AG09319 (cell line): ENCODE results near the gene ASB13.

Experiments
- DNase-seq: peaks from one replicate; pipeline ENCODE4 v3.0.0-alpha.2; 2010; ENCODE audit warnings: low read depth; ENCODE audit errors: extremely low read depth
- TF ChIP-seq, protein P1 (sequence below): IDR thresholded peaks from 2 replicates; pipeline ENCODE4 v1.5.1; 2011; ENCODE audit warnings: low read depth, mild to moderate bottlenecking, inconsistent platforms, low read length, moderate library complexity

Gene ASB13

DNA sequence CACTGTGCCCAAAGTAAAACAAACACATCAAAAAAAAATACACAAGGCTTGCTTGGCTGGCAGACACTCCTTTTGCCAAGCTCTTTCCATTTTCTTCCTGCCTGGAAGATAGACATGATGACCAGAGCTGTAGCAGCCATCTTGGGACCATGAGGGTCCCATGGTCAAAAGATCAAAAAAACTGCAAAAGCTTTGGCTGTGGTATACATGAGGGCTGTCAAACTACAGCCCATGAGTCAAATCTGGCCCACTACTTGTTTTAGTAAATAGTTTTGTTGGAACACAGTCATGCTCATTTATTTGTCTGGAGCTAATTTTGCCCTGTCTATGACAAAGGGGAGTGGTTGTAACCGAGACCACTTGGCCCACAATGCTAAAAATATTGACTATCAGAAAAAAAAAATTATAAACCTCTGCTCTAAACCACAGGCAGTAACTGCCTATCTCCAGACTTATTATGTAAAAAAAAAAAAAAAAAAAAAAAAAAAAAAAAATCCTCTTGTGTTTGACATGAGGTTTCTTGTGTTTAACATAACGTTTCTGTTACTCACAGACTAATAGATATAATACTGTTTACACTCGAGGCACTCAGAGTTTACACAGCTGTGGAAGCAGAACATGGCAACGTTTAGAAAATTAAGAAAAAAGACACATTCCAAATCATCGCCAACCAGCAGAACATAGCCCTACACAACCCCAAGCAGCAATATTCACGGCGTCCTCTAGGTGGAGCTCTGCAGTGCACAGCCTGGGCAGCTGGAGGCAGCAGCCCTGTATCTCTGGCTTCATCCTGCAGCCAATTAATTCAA is 36.9 kb downstream of the ASB13 start:
- DNase-seq: peak; percentile 75
- TF ChIP-seq, protein P1, sequence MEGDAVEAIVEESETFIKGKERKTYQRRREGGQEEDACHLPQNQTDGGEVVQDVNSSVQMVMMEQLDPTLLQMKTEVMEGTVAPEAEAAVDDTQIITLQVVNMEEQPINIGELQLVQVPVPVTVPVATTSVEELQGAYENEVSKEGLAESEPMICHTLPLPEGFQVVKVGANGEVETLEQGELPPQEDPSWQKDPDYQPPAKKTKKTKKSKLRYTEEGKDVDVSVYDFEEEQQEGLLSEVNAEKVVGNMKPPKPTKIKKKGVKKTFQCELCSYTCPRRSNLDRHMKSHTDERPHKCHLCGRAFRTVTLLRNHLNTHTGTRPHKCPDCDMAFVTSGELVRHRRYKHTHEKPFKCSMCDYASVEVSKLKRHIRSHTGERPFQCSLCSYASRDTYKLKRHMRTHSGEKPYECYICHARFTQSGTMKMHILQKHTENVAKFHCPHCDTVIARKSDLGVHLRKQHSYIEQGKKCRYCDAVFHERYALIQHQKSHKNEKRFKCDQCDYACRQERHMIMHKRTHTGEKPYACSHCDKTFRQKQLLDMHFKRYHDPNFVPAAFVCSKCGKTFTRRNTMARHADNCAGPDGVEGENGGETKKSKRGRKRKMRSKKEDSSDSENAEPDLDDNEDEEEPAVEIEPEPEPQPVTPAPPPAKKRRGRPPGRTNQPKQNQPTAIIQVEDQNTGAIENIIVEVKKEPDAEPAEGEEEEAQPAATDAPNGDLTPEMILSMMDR: peak; percentile 99

DNA sequence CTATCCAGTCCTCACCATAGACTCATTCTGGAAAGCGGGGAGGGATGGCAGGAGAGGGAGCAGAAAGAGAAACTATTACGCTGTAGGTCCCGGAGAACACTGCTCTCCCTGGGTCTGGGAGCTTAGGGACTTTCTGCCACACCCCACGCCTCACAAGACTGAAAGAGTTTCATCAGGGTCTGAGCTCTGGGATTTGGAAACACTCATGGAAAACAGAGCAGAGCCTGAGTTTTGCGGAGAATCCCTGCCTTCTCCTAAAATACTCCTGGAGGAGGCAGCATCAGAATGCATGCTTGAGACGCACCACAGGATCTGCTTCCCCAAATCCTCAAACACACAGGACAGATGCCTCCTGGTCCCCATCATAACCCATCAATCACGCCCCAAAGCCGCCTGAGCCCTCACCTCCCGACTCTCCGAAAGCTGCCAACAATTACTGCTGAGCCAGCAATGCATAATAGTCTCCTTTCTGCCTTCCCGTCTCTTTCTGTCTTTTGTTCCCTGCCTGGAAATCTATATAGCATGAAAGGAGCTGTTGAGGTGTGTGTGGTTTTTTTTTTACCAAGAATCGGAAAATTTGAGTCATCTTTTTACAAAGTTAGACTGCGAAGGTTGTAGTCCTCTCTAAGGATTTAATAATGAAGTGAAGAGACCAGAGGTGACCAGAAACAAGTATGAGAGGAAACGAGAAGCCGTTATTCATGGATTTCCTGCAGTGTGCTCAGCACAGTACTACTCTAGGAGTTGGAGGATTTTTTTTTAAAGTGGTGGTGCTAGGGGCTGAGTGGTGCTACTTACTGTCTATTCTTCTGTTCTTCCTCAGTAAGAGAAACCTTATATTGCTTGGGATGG is 37.7 kb downstream of the ASB13 start:
- TF ChIP-seq, protein P1: no peak; the same call in 1 of the 2 replicates
- no peak for DNase-seq

DNA sequence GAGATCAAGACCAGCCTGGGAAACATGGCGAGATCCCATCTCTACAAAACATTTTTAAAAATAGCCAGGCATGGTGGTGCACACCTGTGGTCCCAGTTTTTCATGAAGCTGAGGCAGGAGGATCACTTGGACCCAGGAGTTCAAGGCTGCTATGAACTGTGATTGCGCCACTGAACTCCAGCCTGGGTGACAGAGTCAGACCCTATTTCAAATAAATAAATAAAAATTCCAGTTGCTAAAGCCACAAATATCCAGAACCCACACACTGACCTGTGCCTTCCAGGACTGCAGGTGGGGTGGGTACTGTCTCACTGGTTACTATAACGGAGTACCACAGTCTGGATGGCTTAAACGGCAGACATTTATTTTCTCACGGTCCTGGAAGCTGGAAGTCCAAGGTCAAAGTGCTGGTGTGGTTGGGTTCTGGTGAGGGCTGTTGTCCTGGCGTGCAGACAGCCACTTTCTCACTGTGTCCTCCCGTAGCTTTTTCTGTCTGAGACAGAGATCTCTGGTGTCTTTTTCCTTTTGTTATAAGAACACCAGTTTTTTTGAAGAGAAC is 38.8 kb downstream of the ASB13 start:
- TF ChIP-seq, protein P1: no peak
- no peak for DNase-seq

DNA sequence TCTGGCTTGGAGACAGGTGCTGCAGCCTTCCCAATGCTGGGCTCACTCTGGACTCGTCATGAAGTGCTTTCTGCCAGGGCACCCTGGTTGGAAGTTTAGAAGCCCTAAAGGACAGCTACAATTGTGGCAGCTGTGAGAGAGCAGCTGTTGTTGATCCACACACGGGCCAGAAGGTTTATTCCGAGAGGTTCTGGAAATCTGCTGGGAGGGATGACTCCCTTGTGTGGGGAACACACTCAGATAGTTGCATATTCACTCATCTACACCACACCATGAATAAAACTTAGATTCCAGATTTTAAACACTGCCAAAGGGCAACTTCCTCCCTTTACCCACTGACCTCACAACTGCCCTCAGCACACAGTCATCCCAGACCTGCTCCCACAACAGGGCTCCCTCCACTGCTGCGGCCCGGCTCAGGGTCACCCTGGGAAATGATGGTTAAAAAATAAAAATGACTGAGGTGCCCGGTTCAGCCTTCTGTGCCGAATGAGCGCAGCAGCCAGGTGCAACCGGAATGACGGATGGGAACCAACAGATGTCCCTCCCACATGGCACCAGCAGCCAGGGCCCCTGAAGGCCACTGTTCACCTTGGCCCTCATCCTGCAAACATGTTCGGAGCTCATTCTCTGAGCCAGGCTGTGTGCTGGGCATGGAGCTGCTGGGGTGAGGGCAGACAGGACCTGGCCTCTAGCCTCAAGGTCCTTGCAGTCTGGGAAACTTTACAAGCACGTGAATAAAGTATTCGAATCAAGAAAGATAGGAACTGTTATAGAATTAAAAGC is 40.2 kb downstream of the ASB13 start:
- TF ChIP-seq, protein P1: no peak
- no peak for DNase-seq

DNA sequence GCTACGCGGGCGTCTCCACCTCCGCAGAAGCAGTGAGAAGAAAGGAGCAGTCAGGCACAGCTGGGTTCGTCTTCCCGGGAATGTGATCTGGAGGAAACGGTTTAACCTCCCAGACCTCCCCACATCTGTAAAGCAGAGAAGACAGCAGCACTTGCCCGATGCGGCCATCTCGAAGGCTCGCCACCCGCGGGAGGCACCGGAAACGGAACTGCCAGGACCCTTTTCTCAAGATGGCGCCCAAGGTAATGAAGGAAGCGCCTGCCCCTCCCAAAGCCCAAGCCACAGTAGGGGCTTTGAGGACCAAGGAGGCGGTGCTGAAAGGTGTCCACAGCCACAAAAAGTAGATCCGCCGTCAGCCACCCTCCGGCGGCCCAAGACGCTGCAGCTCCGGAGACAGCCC is 41.7 kb downstream of the ASB13 start:
- TF ChIP-seq, protein P1: no peak

DNA sequence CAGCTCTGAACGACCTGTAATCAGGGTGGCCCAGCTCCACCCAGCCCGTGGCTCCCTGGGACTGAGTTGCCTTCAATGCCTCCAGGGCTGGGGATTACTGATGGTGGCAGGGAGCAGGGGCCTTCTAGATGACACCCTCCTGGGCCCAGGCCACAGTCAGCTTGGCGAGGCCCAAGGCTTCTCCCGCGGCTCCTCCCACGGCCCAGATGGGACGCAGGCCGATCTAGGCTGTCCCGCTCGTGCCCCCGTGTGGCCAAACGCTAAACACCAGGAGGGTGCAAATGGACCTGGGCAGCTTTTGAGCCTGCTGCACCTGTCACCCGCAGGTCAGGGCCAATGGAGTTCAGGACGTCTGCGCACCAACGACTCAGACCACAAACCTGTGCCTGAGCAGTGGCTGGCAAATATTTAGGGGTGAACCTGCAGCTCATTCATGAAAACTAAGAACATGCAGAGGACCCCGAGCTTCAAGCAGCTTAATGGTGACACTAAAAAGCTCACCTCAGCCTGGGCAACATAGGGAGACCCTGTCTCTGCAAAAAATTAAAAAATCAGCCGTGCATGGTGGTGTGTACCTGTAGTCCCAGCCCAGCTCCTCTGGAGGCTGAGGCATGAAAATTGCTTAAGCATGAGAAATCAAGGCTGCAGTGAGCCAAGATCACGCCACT is 43.2 kb downstream of the ASB13 start:
- TF ChIP-seq, protein P1: peak; percentile 95
- no peak for DNase-seq

More for the DNA sequence above, 41.7 kb downstream of the ASB13 start:
- no peak for DNase-seq
